SK-N-SH (cell line): Measurements from ENCODE around the gene TTC23L.

Experiments
- CHD2 ChIP-seq: fragments of 150-350 bp; IDR thresholded peaks from 2 replicates; pipeline ENCODE4 v1.6.1; 2018; ENCODE audit warnings: low read length; ENCODE audit not compliant: partially characterized antibody
- EP300 ChIP-seq, 2 experiments: IDR thresholded peaks; 2 replicates each; pipeline versions ENCODE4 v1.4.0 to v1.6.1; 2012; ENCODE audit warnings: borderline replicate concordance in 1 of 2, low read depth in 1 of 2, low read length in 1 of 2
- EZH2phosphoT487 ChIP-seq: fragments of 200-600 bp; sonication (generic); IDR thresholded peaks from 2 replicates; pipeline ENCODE4 v1.6.1; 2017; ENCODE audit warnings: low read depth, mixed run types, mild to moderate bottlenecking, antibody characterized with exemption, moderate library complexity, borderline replicate concordance
- FOXM1 ChIP-seq: IDR thresholded peaks from 2 replicates; pipeline ENCODE4 v1.4.0; 2012; ENCODE audit warnings: low read depth, mild to moderate bottlenecking
- MXI1 ChIP-seq: IDR thresholded peaks from 2 replicates; pipeline ENCODE4 v1.6.1; 2012; ENCODE audit warnings: mild to moderate bottlenecking, low read depth, low read length, improper control_type of control experiment
- POLR2AphosphoS5 ChIP-seq: IDR thresholded peaks from 2 replicates; pipeline ENCODE4 v1.6.1; 2012; ENCODE audit warnings: low read depth, low read length
- RAD21 ChIP-seq: IDR thresholded peaks from 2 replicates; pipeline ENCODE4 v1.6.1; 2012; ENCODE audit warnings: mild to moderate bottlenecking, low read length
- TF ChIP-seq, protein P1 (sequence below): IDR thresholded peaks from 2 replicates; pipeline ENCODE4 v1.6.1; 2012; ENCODE audit warnings: mild to moderate bottlenecking, low read depth, low read length, moderate library complexity
- TF ChIP-seq, protein P2 (sequence below): fragments of 200-600 bp; sonication (generic); IDR thresholded peaks from 2 replicates; pipeline ENCODE4 v1.6.1; 2017; ENCODE audit warnings: antibody characterized with exemption, mild to moderate bottlenecking, moderate library complexity

DNA sequence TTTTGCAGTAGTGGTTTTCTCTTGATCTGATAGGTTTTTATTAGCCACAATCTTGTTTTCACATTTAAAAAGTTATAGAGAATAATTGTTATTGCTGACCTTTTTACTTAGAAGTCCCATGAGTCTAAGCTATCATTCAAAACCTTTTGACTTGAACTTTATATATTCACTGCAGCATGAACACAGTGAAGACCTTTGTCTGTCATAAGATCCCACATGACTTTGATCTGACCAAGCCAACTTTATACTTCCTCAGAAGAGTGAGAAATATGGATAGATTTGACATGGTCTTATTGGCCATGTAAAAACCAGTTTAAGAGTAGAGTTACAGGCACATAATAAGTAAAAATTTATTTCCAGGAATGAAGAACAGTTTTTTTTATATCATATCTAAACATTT is 42.3 kb downstream of the TTC23L start:
- no peak for TF ChIP-seq RAD21
- no peak for TF ChIP-seq CHD2
- TF ChIP-seq, protein P1, sequence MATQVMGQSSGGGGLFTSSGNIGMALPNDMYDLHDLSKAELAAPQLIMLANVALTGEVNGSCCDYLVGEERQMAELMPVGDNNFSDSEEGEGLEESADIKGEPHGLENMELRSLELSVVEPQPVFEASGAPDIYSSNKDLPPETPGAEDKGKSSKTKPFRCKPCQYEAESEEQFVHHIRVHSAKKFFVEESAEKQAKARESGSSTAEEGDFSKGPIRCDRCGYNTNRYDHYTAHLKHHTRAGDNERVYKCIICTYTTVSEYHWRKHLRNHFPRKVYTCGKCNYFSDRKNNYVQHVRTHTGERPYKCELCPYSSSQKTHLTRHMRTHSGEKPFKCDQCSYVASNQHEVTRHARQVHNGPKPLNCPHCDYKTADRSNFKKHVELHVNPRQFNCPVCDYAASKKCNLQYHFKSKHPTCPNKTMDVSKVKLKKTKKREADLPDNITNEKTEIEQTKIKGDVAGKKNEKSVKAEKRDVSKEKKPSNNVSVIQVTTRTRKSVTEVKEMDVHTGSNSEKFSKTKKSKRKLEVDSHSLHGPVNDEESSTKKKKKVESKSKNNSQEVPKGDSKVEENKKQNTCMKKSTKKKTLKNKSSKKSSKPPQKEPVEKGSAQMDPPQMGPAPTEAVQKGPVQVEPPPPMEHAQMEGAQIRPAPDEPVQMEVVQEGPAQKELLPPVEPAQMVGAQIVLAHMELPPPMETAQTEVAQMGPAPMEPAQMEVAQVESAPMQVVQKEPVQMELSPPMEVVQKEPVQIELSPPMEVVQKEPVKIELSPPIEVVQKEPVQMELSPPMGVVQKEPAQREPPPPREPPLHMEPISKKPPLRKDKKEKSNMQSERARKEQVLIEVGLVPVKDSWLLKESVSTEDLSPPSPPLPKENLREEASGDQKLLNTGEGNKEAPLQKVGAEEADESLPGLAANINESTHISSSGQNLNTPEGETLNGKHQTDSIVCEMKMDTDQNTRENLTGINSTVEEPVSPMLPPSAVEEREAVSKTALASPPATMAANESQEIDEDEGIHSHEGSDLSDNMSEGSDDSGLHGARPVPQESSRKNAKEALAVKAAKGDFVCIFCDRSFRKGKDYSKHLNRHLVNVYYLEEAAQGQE = no peak
- TF ChIP-seq, protein P2, sequence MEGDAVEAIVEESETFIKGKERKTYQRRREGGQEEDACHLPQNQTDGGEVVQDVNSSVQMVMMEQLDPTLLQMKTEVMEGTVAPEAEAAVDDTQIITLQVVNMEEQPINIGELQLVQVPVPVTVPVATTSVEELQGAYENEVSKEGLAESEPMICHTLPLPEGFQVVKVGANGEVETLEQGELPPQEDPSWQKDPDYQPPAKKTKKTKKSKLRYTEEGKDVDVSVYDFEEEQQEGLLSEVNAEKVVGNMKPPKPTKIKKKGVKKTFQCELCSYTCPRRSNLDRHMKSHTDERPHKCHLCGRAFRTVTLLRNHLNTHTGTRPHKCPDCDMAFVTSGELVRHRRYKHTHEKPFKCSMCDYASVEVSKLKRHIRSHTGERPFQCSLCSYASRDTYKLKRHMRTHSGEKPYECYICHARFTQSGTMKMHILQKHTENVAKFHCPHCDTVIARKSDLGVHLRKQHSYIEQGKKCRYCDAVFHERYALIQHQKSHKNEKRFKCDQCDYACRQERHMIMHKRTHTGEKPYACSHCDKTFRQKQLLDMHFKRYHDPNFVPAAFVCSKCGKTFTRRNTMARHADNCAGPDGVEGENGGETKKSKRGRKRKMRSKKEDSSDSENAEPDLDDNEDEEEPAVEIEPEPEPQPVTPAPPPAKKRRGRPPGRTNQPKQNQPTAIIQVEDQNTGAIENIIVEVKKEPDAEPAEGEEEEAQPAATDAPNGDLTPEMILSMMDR = no peak
- TF ChIP-seq POLR2AphosphoS5 = no peak
- no peak for TF ChIP-seq MXI1
- TF ChIP-seq EP300 (IDR thresholded peaks at IDR 0.05; ENCODE audit: borderline replicate concordance in 1 of 2, low read depth in 1 of 2, low read length in 1 of 2) = no peak
- TF ChIP-seq FOXM1 = no peak
- no peak for TF ChIP-seq EZH2phosphoT487
